Hepatocyte (in vitro differentiated cells): ENCODE measurements around the gene CCNB3. TPM values are rescaled to one million over a fixed set of nuclear protein-coding genes. Genes with fewer than 3 reads are reported as not detected.
A peak's percentile ranks its signal among the peaks of the same experiment; 100 is the strongest.

Experiments used
- DNase-seq: peaks from one replicate; pipeline ENCODE4 v3.0.0-alpha.2; 2016; ENCODE audit warnings: low spot score
- H2AFZ ChIP-seq: fragments of 200-600 bp; sonication (generic); 2 replicates; pipeline ENCODE4 v1.6.0; 2016; ENCODE audit warnings: antibody characterized with exemption, mild to moderate bottlenecking
- H3K27ac ChIP-seq: fragments of 200-600 bp; sonication (generic); 2 replicates; pipeline ENCODE4 v1.5.1; 2016; ENCODE audit warnings: mild to moderate bottlenecking
- H3K27me3 ChIP-seq: fragments of 200-600 bp; sonication (generic); 2 replicates; pipeline ENCODE4 v1.6.1; 2016
- H3K36me3 ChIP-seq: fragments of 200-600 bp; sonication (generic); replicated peaks from 2 replicates; pipeline ENCODE4 v1.5.1; 2016; ENCODE audit warnings: low read depth; ENCODE audit not compliant: insufficient read depth
- H3K4me1 ChIP-seq: fragments of 200-600 bp; sonication (generic); 2 replicates; pipeline ENCODE4 v1.5.1; 2016; ENCODE audit warnings: mild to moderate bottlenecking, moderate library complexity; ENCODE audit not compliant: insufficient read depth
- H3K4me2 ChIP-seq: fragments of 200-600 bp; sonication (generic); 2 replicates; pipeline ENCODE4 v1.6.0; 2016
- H3K4me3 ChIP-seq: fragments of 200-600 bp; sonication (generic); 2 replicates; pipeline ENCODE4 v1.5.1; 2016; ENCODE audit warnings: mild to moderate bottlenecking
- H3K79me2 ChIP-seq: fragments of 200-600 bp; sonication (generic); 2 replicates; pipeline ENCODE4 v1.6.0; 2017; ENCODE audit warnings: mild to moderate bottlenecking
- H3K9me2 ChIP-seq: fragments of 200-600 bp; sonication (generic); replicated peaks from 2 replicates; pipeline ENCODE4 v1.6.0; 2017; ENCODE audit warnings: mild to moderate bottlenecking; ENCODE audit not compliant: insufficient read depth
- H3K9me3 ChIP-seq: fragments of 200-600 bp; sonication (generic); 2 replicates; pipeline ENCODE4 v1.5.1; 2016; ENCODE audit warnings: low read depth, mild to moderate bottlenecking
- H4K20me1 ChIP-seq: fragments of 200-600 bp; sonication (generic); 2 replicates; pipeline ENCODE4 v1.6.0; 2016; ENCODE audit warnings: mild to moderate bottlenecking; ENCODE audit not compliant: insufficient read depth, poor library complexity, severe bottlenecking
- EZH2 ChIP-seq: fragments of 200-600 bp; sonication (generic); IDR thresholded peaks from 2 replicates; pipeline ENCODE4 v1.6.1; 2016; ENCODE audit warnings: antibody characterized with exemption, mild to moderate bottlenecking, borderline replicate concordance
- EZH2phosphoT487 ChIP-seq: fragments of 200-600 bp; sonication (generic); IDR thresholded peaks from one replicate; pipeline ENCODE4 v1.6.1; 2018; ENCODE audit warnings: antibody characterized with exemption, mild to moderate bottlenecking, low read depth, moderate library complexity; ENCODE audit not compliant: unreplicated experiment, severe bottlenecking
- WGBS: methylation state at CpG from one replicate; pipeline ENCODE4 v1.1.6; 2016; ENCODE audit warnings: low lambda C conversion rate; ENCODE audit errors: missing lambda C conversion rate; 5-methylcytosine and 5-hydroxymethylcytosine counted together
- polyA plus RNA-seq: library from polyadenylated mRNA; unstranded; fragments of >200 nt; fragmentation: Nextera tagmentation; extraction: Ambion mirVana; gene quantifications from 2 replicates; pipeline ENCODE4 v1.2.1, GENCODE V29; 2016
- total RNA-seq: library from RNA; depleted of rRNA; stranded (reverse); fragments of >200 nt; gene quantifications from 2 replicates; pipeline ENCODE4 v1.2.3, GENCODE V29; 2014
- TF ChIP-seq, protein P1 (sequence below): fragments of 200-600 bp; sonication (generic); IDR thresholded peaks from 2 replicates; pipeline ENCODE4 v1.5.1; 2016; ENCODE audit warnings: antibody characterized with exemption, mild to moderate bottlenecking; ENCODE audit not compliant: poor library complexity

CCNB3 gene
- total and polyA plus RNA-seq, 2 experiments from 2014 or later, result 0.13 to 0.23 TPM

GRCh38 chrX:50169717-50170116, 34.8 kb upstream of the CCNB3 start:
- no peak overlapping the region for H3K27ac ChIP-seq
- 66% methylated on average over 3 of the region's 3 CpGs for WGBS
- no peaks in the 10 kb centered on the region for H3K36me3 ChIP-seq
- H4K20me1 ChIP-seq, result no peaks in the 10 kb centered on the region
- H3K4me1 ChIP-seq, result no peaks in the 10 kb centered on the region
- H3K9me3 ChIP-seq, result no peaks in the 10 kb centered on the region
- DNase-seq, result no peak
- H3K27me3 ChIP-seq, result no peaks in the 10 kb centered on the region
- H2AFZ ChIP-seq, result no peak overlapping the region
- H3K79me2 ChIP-seq, result no peaks in the 10 kb centered on the region
- no peak overlapping the region for H3K4me2 ChIP-seq
- H3K4me3 ChIP-seq, result no peak overlapping the region
- no peak for TF ChIP-seq EZH2
- H3K9me2 ChIP-seq, result no peaks in the 10 kb centered on the region

DNA sequence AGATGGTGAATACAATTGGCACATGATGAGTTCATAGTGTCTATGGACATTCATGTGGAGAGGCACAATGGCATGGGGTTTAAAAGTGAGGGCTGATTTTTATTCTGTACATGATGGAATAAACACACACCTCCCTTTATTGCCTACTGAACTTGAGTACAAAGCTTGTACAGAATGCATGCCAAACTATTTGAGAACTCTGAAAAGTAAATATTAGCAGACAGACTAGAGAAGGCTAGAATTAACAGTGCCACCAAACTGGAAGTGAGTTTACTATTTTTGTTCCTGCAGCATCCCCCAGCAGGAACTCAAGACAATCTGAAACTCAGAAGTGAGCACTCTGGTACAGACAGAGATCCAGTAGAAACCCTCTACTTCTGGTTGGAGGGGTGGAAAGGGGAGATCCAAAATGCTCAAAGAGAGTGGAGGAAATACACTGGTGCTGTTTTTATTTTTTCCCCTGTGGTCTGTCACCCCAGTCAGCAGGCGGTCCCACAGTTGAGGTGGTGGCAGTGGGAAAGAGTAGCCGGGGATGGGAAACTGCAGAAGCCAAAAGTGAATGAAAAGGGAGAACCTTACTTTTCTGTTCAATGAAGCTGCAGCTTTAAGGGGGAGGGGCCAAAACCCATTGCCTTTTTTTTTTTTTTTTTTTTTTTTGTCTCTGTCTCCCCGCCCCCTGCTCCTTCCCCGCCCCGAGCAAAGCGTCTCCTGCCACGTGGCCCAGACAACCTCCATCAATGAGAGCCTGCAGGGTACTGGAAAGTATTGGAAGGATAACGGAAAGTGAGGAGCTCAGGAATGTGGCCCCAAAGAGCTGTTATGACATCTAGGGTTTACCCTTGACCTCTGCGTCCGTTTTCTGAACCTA, 24.3 kb upstream of the CCNB3 start:
- no peak for DNase-seq
- Histone ChIP-seq H3K9me2 (no peaks in the 10 kb centered on the region), H3K4me3 (no peak overlapping the region), H3K36me3 (no peaks in the 10 kb centered on the region), H2AFZ (no peak overlapping the region), H3K4me2 (no peak overlapping the region), H3K4me1 (no peaks in the 10 kb centered on the region), H3K9me3 (no peaks in the 10 kb centered on the region), H3K27ac (peak overlapping the region; percentile 20), H3K27me3 (no peaks in the 10 kb centered on the region), H4K20me1 (no peaks in the 10 kb centered on the region), H3K79me2 (no peaks in the 10 kb centered on the region)
- TF ChIP-seq EZH2, result no peak
- TF ChIP-seq, protein P1, sequence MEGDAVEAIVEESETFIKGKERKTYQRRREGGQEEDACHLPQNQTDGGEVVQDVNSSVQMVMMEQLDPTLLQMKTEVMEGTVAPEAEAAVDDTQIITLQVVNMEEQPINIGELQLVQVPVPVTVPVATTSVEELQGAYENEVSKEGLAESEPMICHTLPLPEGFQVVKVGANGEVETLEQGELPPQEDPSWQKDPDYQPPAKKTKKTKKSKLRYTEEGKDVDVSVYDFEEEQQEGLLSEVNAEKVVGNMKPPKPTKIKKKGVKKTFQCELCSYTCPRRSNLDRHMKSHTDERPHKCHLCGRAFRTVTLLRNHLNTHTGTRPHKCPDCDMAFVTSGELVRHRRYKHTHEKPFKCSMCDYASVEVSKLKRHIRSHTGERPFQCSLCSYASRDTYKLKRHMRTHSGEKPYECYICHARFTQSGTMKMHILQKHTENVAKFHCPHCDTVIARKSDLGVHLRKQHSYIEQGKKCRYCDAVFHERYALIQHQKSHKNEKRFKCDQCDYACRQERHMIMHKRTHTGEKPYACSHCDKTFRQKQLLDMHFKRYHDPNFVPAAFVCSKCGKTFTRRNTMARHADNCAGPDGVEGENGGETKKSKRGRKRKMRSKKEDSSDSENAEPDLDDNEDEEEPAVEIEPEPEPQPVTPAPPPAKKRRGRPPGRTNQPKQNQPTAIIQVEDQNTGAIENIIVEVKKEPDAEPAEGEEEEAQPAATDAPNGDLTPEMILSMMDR, result no peak
- no peak for TF ChIP-seq EZH2phosphoT487
- WGBS, result 70% methylated on average over 8 of the region's 10 CpGs

- 48% methylated on average over 3 of the region's 3 CpGs for WGBS
- no peaks in the 10 kb centered on the region for H3K36me3 ChIP-seq
- no peaks in the 10 kb centered on the region for H3K79me2 ChIP-seq
- no peaks in the 10 kb centered on the region for H3K27me3 ChIP-seq
- TF ChIP-seq, protein P1, result no peak
- no peak for TF ChIP-seq EZH2
- no peak for TF ChIP-seq EZH2phosphoT487
- DNase-seq, result no peak
- H3K9me3 ChIP-seq, result no peaks in the 10 kb centered on the region
- no peak overlapping the region for H2AFZ ChIP-seq
- H4K20me1 ChIP-seq, result no peaks in the 10 kb centered on the region
- H3K9me2 ChIP-seq, result no peaks in the 10 kb centered on the region
- no peak overlapping the region for H3K4me3 ChIP-seq
- H3K27ac ChIP-seq, result peak overlapping the region; percentile 7
- H3K4me1 ChIP-seq, result no peaks in the 10 kb centered on the region
- H3K4me2 ChIP-seq, result no peak overlapping the region
Measured at GRCh38 chrX:50183891-50184290, 20.7 kb upstream of the CCNB3 start.

- H3K27me3 ChIP-seq, result no peaks in the 10 kb centered on the region
- no peaks in the 10 kb centered on the region for H3K79me2 ChIP-seq
- peaks cover 11% of the 10 kb centered on the region for H3K4me1 ChIP-seq
- no peak overlapping the region for H3K4me3 ChIP-seq
- H2AFZ ChIP-seq, result no peak overlapping the region
- no peaks in the 10 kb centered on the region for H3K9me3 ChIP-seq
- TF ChIP-seq EZH2phosphoT487 (no peak), EZH2 (no peak)
- TF ChIP-seq, protein P1, result no peak
- no peak for DNase-seq
- H4K20me1 ChIP-seq, result no peaks in the 10 kb centered on the region
- H3K4me2 ChIP-seq, result peak overlapping the region; percentile 18
- 41% methylated on average over 9 of the region's 9 CpGs for WGBS
- H3K9me2 ChIP-seq, result no peaks in the 10 kb centered on the region
- H3K27ac ChIP-seq, result peak overlapping the region; percentile 27
- H3K36me3 ChIP-seq, result no peaks in the 10 kb centered on the region
Measured at GRCh38 chrX:50188859-50189600, 15.5 kb upstream of the CCNB3 start.
